GM12872 (cell line): ENCODE data around the gene PDGFA.

Source experiments
- TF ChIP-seq, protein P1 (sequence below): IDR thresholded peaks from 3 replicates; pipeline ENCODE4 v1.5.1; 2011; ENCODE audit warnings: low read depth, mild to moderate bottlenecking, low read length, moderate library complexity; ENCODE audit not compliant: insufficient read depth

Gene PDGFA

DNA sequence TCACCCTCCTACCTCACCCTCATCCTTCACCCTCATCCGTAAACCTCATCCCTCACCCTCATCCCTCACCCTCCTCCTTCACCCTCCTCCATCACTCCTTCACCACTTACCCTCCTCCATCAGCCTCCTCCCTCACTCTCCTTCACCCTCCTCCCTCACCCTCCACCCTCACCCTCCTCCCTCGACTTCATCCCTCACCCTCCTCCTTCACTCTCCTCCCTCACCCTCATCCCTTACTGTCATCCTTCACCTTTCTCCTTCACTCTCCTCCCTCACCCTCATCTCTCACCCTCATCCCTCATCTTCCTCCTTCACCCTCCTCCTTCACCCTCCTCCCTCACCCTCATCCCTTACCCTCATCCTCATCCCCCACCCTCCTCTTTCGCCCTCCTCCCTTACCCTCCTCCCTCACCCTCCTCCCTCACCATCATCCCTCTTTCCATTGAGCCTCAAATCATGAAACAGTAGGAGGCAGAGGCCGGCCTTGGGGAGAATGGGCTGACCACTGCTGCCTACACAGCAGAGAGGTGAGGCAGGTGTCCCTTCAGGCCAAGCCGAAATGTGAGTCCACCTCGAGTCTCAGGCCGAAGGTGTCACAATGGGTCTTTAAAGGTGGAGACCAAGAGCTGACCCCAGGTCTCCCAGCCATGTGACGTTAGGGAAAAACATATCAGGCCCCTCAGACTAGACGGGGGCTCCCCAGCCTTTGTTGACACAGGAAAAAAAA is 53.0 kb downstream of the PDGFA start:
- TF ChIP-seq, protein P1, sequence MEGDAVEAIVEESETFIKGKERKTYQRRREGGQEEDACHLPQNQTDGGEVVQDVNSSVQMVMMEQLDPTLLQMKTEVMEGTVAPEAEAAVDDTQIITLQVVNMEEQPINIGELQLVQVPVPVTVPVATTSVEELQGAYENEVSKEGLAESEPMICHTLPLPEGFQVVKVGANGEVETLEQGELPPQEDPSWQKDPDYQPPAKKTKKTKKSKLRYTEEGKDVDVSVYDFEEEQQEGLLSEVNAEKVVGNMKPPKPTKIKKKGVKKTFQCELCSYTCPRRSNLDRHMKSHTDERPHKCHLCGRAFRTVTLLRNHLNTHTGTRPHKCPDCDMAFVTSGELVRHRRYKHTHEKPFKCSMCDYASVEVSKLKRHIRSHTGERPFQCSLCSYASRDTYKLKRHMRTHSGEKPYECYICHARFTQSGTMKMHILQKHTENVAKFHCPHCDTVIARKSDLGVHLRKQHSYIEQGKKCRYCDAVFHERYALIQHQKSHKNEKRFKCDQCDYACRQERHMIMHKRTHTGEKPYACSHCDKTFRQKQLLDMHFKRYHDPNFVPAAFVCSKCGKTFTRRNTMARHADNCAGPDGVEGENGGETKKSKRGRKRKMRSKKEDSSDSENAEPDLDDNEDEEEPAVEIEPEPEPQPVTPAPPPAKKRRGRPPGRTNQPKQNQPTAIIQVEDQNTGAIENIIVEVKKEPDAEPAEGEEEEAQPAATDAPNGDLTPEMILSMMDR = no peak

DNA sequence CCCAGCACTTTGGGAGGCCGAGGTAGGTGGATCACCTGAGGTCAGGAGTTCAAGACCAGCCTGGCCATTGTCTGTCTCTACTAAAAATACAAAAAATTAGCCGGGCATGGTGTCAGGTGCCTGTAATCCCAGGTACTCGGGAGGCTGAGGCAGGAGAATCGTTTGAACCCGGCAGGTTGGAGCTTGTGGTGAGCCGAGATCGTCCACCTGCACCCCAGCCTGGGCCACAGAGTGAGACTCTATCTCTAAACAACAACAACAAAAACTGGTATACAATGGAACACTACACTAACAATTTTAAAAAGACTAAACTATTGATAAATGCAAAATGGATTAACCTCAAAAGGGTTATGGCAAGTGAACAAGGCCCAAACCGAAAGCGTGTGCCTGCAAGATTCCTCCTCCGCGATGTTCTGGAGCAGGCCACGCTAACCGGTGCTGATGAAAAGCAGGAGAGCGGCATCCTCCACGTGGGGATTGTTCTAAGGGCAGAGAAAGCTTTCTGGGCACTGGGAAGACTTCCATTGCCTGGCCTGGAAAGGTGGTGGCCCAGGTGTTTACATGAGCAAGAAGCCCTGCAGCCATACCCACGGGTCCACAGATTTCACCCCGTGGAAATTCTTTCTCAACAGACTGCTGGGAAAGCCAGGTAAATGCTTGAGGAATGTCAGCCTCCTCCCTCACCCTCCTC is 53.8 kb downstream of the PDGFA start:
- TF ChIP-seq, protein P1 = no peak

DNA sequence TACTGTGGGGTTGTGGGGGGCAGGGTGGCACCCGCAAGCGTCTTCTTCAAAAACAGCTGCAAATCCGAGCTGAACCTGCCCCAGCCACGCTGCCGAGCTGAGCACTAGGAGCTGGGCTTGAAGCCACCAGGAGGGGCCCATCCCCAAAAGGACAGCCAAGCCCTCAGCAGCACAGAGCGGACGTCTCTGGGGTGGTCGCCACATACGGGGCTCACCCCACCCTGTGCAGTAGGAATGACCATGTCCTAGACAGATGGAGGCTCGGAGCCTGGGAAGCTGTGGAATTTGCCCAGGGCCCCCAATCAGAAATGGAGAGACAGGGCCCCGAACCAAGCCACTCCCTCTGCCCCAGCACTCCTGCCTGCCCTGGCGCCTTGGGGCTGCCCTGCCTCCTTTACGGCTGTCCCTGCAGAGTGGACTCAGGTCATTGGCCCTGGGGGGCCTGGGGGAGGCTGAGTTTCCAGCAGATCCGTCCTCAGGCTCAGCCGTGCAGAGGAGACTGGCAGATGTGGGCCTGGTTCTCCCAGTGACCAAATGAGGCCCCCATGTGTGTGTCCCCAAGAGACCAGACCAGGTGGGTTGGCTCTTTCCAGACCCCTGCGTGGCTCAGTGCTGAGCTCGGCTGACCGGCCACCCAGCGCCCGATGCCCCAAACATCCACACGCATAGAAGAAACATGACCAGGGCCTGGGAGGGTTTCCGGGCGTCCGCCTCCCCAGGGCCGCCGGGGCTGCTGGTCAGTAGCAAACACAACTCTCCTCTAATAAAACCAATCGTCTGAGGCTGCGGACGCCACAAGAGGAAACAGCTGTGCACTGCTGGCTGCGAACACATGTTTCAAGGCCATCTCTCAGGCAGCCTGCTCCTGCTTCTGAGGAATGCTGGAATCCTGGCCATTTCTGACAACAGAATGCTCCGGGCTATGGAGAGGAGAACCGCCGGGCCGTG is 54.9 kb downstream of the PDGFA start:
- TF ChIP-seq, protein P1 = no peak

DNA sequence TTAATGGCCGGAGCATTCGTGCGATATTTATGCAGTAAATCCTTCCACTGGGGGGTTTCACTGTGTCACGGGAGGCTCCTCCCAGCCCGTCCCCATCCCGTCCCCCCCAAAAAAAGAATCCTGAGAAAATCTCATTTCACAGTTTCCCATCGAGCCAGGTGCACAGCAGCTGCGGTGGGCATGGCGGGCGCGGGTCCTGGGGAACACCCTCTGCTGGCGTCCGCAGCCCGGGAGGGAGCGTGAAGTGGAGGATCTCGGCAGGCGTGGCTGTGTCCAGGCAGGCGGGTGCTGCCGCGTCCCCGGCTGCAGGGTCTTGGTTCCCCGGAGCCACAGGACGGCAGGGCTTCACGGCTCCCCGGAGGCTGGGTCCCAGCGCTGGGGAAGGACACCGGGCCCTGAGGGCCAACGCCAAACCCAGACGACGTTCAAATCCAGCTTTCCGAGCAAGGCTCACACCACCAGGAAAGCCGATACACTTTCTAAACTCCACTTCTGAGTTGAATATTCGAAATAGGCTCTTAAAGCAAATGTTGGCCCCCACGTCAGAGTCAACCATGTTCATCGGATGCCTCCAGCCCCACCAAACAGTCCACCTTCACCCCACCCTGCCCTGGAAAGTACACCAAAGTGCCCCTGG is 55.7 kb downstream of the PDGFA start:
- TF ChIP-seq, protein P1 = no peak

DNA sequence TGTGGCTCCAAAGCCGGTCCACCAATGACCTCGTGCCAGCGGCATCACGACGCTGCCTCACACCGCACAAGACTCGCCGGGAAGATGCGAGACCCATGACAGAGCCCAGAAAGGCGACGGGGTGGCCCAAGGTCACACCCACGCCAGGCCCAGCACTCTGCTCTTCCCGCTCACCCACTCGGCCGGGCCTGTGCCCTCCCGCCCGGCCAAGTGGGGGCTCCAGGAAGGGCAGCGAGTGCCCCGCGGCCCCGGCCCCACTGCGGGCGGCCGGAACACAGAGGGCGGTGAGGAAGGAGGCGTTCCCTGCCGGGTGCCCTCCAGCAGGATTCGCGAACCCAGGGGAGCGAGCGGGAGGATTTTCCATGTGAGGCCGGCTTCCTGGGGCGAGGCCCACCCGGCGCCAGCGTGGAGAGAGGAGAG is 56.3 kb downstream of the PDGFA start:
- TF ChIP-seq, protein P1 = no peak

DNA sequence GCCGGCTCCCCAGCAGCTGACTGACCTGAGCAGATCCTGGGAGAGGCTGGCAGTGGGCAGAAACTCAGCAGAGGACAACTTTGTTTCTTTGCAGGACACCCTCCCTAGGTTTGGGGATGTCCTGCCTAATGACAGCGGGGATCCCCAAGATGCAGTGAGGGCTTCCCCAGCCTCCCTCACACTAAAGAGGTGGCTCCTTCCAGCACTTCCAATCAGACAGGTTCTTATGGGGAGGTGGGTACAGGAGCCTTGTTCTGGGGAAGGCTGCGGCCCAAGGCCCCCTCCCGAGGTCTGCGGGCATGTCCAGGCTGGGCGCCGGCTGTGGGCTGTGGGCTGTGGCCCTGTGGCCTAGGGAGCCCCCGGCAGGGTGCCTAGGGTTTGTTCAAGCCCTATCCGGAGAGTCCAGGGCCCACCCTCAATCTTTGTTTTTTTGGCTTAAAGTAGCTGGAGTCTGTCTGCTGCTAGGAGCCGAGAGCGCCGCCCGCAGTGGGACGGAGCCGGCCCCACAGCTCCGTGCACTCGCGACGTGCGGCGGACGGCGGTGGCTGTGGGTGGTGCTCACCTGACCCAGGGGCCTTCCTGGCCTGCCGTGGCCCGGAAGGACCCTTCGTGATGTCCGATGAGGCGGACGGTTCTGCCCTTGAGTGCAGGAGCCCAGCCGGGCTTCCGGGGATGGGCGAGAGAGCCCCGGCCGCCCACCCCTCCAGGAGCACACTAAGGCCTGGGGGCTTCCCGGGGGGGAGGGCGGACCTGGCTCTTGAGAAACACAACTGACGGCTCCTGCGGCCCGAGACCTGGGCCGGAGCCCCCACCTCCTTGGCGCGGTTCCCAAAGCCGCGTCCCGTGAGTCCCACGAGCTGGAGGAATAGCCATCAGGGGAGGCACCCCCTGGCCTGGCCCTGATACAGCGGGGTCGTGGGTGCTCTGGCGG is 57.2 kb downstream of the PDGFA start:
- TF ChIP-seq, protein P1 = no peak
